Muscle layer of duodenum (tissue), 2 donors: Measurements from ENCODE around the gene LRRC4C.
A peak's percentile ranks its signal among the peaks of the same experiment; 100 is the strongest.

Experiments
- H3K27ac ChIP-seq: one replicate; pipeline ENCODE4 v1.7.0; 2013; ENCODE audit warnings: mild to moderate bottlenecking, low read length
- H3K27me3 ChIP-seq: one replicate; pipeline ENCODE4 v1.7.0; 2013; ENCODE audit warnings: low read depth, mild to moderate bottlenecking, control low read depth, low read length
- H3K36me3 ChIP-seq, 2 donors: one replicate each; pipeline ENCODE4 v1.7.0; 2013; ENCODE audit warnings: low read length in 2 of 2, control low read depth in 1 of 2, mild to moderate bottlenecking in 1 of 2; ENCODE audit not compliant: insufficient read depth in 2 of 2, control insufficient read depth in 1 of 2
- H3K4me1 ChIP-seq, 2 donors: one replicate each; pipeline ENCODE4 v1.7.0; 2013; ENCODE audit warnings: low read length in 2 of 2, mild to moderate bottlenecking in 2 of 2, control low read depth in 1 of 2, moderate library complexity in 1 of 2; ENCODE audit not compliant: insufficient read depth in 2 of 2, control insufficient read depth in 1 of 2
- H3K4me3 ChIP-seq, 2 donors: one replicate each; pipeline ENCODE4 v1.7.0; 2013; ENCODE audit warnings: low read length in 2 of 2, low read depth in 1 of 2, mild to moderate bottlenecking in 1 of 2
- H3K9me3 ChIP-seq, 2 donors: one replicate each; pipeline ENCODE4 v1.7.0; 2013; ENCODE audit warnings: low read length in 2 of 2, control low read depth in 1 of 2, mild to moderate bottlenecking in 1 of 2; ENCODE audit not compliant: control insufficient read depth in 1 of 2
- donor health status: healthy.

LRRC4C gene

GRCh38 chr11:40295466-40295865 is 1164.0 kb downstream of the LRRC4C start:
- H3K27me3 ChIP-seq = no peaks in the 10 kb centered on the region
- H3K9me3 ChIP-seq = no peaks in the 10 kb centered on the region
- H3K27ac ChIP-seq = no peak overlapping the region
- no peaks in the 10 kb centered on the region for H3K4me1 ChIP-seq
- H3K36me3 ChIP-seq = no peaks in the 10 kb centered on the region
- H3K4me3 ChIP-seq = no peak overlapping the region

GRCh38 chr11:40294741-40295140 is 1164.7 kb downstream of the LRRC4C start:
- no peaks in the 10 kb centered on the region for H3K27me3 ChIP-seq
- no peak overlapping the region for H3K4me3 ChIP-seq
- H3K4me1 ChIP-seq = no peaks in the 10 kb centered on the region
- no peak overlapping the region for H3K27ac ChIP-seq
- no peaks in the 10 kb centered on the region for H3K9me3 ChIP-seq
- H3K36me3 ChIP-seq = no peaks in the 10 kb centered on the region

GRCh38 chr11:40294349-40294735 is 1165.1 kb downstream of the LRRC4C start:
- Histone ChIP-seq H3K9me3 (no peaks in the 10 kb centered on the region), H3K27ac (no peak overlapping the region), H3K27me3 (no peaks in the 10 kb centered on the region), H3K4me3 (peak overlapping the region in 1 of 2 donors; percentile 84), H3K4me1 (no peaks in the 10 kb centered on the region), H3K36me3 (no peaks in the 10 kb centered on the region)

- Histone ChIP-seq H3K4me3 (peak overlapping the region; percentile 79 to 84), H3K9me3 (no peaks in the 10 kb centered on the region), H3K36me3 (no peaks in the 10 kb centered on the region), H3K4me1 (no peaks in the 10 kb centered on the region), H3K27me3 (no peaks in the 10 kb centered on the region), H3K27ac (peak overlapping the region; percentile 60)
Measured at GRCh38 chr11:40293655-40294348, 1165.7 kb downstream of the LRRC4C start.

GRCh38 chr11:40292721-40293508 is 1166.5 kb downstream of the LRRC4C start:
- no peaks in the 10 kb centered on the region for H3K9me3 ChIP-seq
- no peaks in the 10 kb centered on the region for H3K36me3 ChIP-seq
- H3K4me3 ChIP-seq = peak overlapping the region; percentile 79 to 84
- H3K27ac ChIP-seq = no peak overlapping the region
- no peaks in the 10 kb centered on the region for H3K27me3 ChIP-seq
- H3K4me1 ChIP-seq = no peaks in the 10 kb centered on the region

- Histone ChIP-seq H3K27me3 (no peaks in the 10 kb centered on the region), H3K36me3 (no peaks in the 10 kb centered on the region), H3K9me3 (no peaks in the 10 kb centered on the region), H3K4me3 (peak overlapping the region; percentile 43 to 79), H3K27ac (no peak overlapping the region), H3K4me1 (no peaks in the 10 kb centered on the region)
Measured at GRCh38 chr11:40291741-40292140, 1167.7 kb downstream of the LRRC4C start.

GRCh38 chr11:40291329-40291728 is 1168.1 kb downstream of the LRRC4C start:
- no peaks in the 10 kb centered on the region for H3K36me3 ChIP-seq
- no peaks in the 10 kb centered on the region for H3K27me3 ChIP-seq
- H3K4me3 ChIP-seq = peak overlapping the region; percentile 43 to 79
- no peak overlapping the region for H3K27ac ChIP-seq
- H3K9me3 ChIP-seq = no peaks in the 10 kb centered on the region
- no peaks in the 10 kb centered on the region for H3K4me1 ChIP-seq

GRCh38 chr11:40290171-40290631 is 1169.3 kb downstream of the LRRC4C start:
- peak overlapping the region; percentile 43 to 79 for H3K4me3 ChIP-seq
- no peaks in the 10 kb centered on the region for H3K9me3 ChIP-seq
- no peaks in the 10 kb centered on the region for H3K4me1 ChIP-seq
- H3K36me3 ChIP-seq = no peaks in the 10 kb centered on the region
- no peaks in the 10 kb centered on the region for H3K27me3 ChIP-seq
- no peak overlapping the region for H3K27ac ChIP-seq

- H3K4me3 ChIP-seq = peak overlapping the region in 1 of 2 donors; percentile 18
- H3K9me3 ChIP-seq = no peaks in the 10 kb centered on the region
- H3K27ac ChIP-seq = peak overlapping the region; percentile 6
Measured at GRCh38 chr11:40289370-40289769, 1170.1 kb downstream of the LRRC4C start.

GRCh38 chr11:40287916-40288803 is 1171.3 kb downstream of the LRRC4C start:
- Histone ChIP-seq H3K4me1 (no peaks in the 10 kb centered on the region), H3K4me3 (peak overlapping the region in 1 of 2 donors; percentile 18), H3K27ac (no peak overlapping the region), H3K27me3 (no peaks in the 10 kb centered on the region), H3K9me3 (no peaks in the 10 kb centered on the region), H3K36me3 (no peaks in the 10 kb centered on the region)

More at GRCh38 chr11:40289370-40289769, 1170.1 kb downstream of the LRRC4C start:
- Histone ChIP-seq H3K4me1 (no peaks in the 10 kb centered on the region), H3K36me3 (no peaks in the 10 kb centered on the region), H3K27me3 (no peaks in the 10 kb centered on the region)

GRCh38 chr11:40286137-40286536 is 1173.3 kb downstream of the LRRC4C start:
- Histone ChIP-seq H3K4me1 (no peaks in the 10 kb centered on the region), H3K27ac (no peak overlapping the region), H3K4me3 (no peak overlapping the region), H3K27me3 (no peaks in the 10 kb centered on the region), H3K9me3 (no peaks in the 10 kb centered on the region), H3K36me3 (no peaks in the 10 kb centered on the region)
